HepG2 (cell line): Measurements from ENCODE around the gene INTS7. TPM values are rescaled to one million over a fixed set of nuclear protein-coding genes. Genes with fewer than 3 reads are reported as not detected.
A peak's percentile ranks its signal among the peaks of the same experiment; 100 is the strongest.

Source experiments
- ATF2 ChIP-seq: sonication (generic); formaldehyde crosslinking; IDR thresholded peaks from 2 replicates; pipeline ENCODE4 v1.4.0; 2020; ENCODE audit warnings: missing genetic modification reagents
- ATRX ChIP-seq: sonication (generic); formaldehyde crosslinking; IDR thresholded peaks from 2 replicates; pipeline ENCODE4 v1.4.0; 2020; ENCODE audit warnings: missing genetic modification reagents, borderline replicate concordance
- CEBPB ChIP-seq: IDR thresholded peaks from 2 replicates; pipeline ENCODE4 v1.6.1; 2011; ENCODE audit warnings: low read depth, low read length, improper control_type of control experiment, borderline replicate concordance
- HDAC1 ChIP-seq: sonication (generic); formaldehyde crosslinking; IDR thresholded peaks from 2 replicates; pipeline ENCODE4 v1.5.1; 2020; ENCODE audit warnings: mild to moderate bottlenecking, missing genetic modification reagents
- IKZF5 ChIP-seq: IDR thresholded peaks from 2 replicates; pipeline ENCODE4 v1.6.1; 2018; ENCODE audit warnings: missing genetic modification reagents, mild to moderate bottlenecking, missing compliant biosample characterization
- JARID2 ChIP-seq: sonication (generic); formaldehyde crosslinking; IDR thresholded peaks from 2 replicates; pipeline ENCODE4 v1.8.1; 2023; ENCODE audit warnings: missing genetic modification reagents, inconsistent platforms; ENCODE audit not compliant: insufficient replicate concordance
- KDM2A ChIP-seq: sonication (generic); formaldehyde crosslinking; IDR thresholded peaks from 2 replicates; pipeline ENCODE4 v1.4.0; 2020; ENCODE audit warnings: low read depth, missing genetic modification reagents, borderline replicate concordance
- MEIS1 ChIP-seq: sonication (generic); formaldehyde crosslinking; IDR thresholded peaks from 2 replicates; pipeline ENCODE4 v1.9.0; 2021; ENCODE audit warnings: mild to moderate bottlenecking, missing genetic modification reagents, moderate library complexity, borderline replicate concordance
- MIER3 ChIP-seq: IDR thresholded peaks from 2 replicates; pipeline ENCODE4 v1.6.1; 2016; ENCODE audit warnings: missing compliant biosample characterization, borderline replicate concordance
- NR2F6 ChIP-seq, 2 experiments: IDR thresholded peaks; 2 replicates each; pipeline ENCODE4 v1.6.1; 2016; ENCODE audit warnings: antibody characterized with exemption in 1 of 2, mild to moderate bottlenecking in 1 of 2
- PATZ1 ChIP-seq: sonication (generic); formaldehyde crosslinking; IDR thresholded peaks from 2 replicates; pipeline ENCODE4 v1.4.0; 2020; ENCODE audit warnings: missing genetic modification reagents
- PITX1 ChIP-seq: sonication (generic); formaldehyde crosslinking; IDR thresholded peaks from 2 replicates; pipeline ENCODE4 v1.5.1; 2020; ENCODE audit warnings: mild to moderate bottlenecking, missing genetic modification reagents
- SMAD1 ChIP-seq: sonication (generic); formaldehyde crosslinking; IDR thresholded peaks from 2 replicates; pipeline ENCODE4 v1.4.0; 2020; ENCODE audit warnings: missing genetic modification reagents, low read depth, mild to moderate bottlenecking, borderline replicate concordance
- THAP8 ChIP-seq: sonication (generic); formaldehyde crosslinking; IDR thresholded peaks from 2 replicates; pipeline ENCODE4 v1.5.1; 2020; ENCODE audit warnings: missing genetic modification reagents, mild to moderate bottlenecking, borderline replicate concordance
- ZNF350 ChIP-seq: sonication (generic); formaldehyde crosslinking; IDR thresholded peaks from 2 replicates; pipeline ENCODE4 v1.4.0; 2020; ENCODE audit warnings: mild to moderate bottlenecking, low read depth, missing genetic modification reagents, borderline replicate concordance
- ZNF614 ChIP-seq: IDR thresholded peaks from 2 replicates; pipeline ENCODE4 v1.6.1; 2018; ENCODE audit warnings: missing biosample characterization, missing genetic modification reagents, inconsistent platforms, borderline replicate concordance
- ZNF788 ChIP-seq: sonication (generic); formaldehyde crosslinking; IDR thresholded peaks from 2 replicates; pipeline ENCODE4 v1.5.0; 2020; ENCODE audit warnings: mild to moderate bottlenecking, missing genetic modification reagents, borderline replicate concordance
- polyA plus RNA-seq, 8 experiments: library from polyadenylated mRNA; depleted of rRNA in 3 of 8; stranded (reverse) in 7 of 8; unstranded in 1 of 8; fragments of >200 nt; fragmentation: Illumina TruSeq in 4 of 8; extraction: Trizol in 4 of 8; gene quantifications; 2 replicates each; pipeline versions ENCODE4 v1.2.1 to v1.2.3, GENCODE V29; 2011 to 2016; ENCODE audit warnings: low read depth in 4 of 8, missing spikeins in 1 of 8, mixed read lengths in 1 of 8; ENCODE audit not compliant: insufficient read depth in 1 of 8
- total RNA-seq, 5 experiments: library from RNA; depleted of rRNA; stranded (reverse); fragments of >200 nt; fragmentation: Illumina TruSeq; extraction: Trizol; gene quantifications; 2 replicates each; pipeline ENCODE4 v1.2.3, GENCODE V29; 2016; ENCODE audit warnings: low read depth in 1 of 5
- TF ChIP-seq, protein P1 (sequence below): sonication (generic); formaldehyde crosslinking; IDR thresholded peaks from 2 replicates; pipeline ENCODE4 v1.5.0; 2020; ENCODE audit warnings: mild to moderate bottlenecking, missing genetic modification reagents, borderline replicate concordance

The INTS7 gene
- total and polyA plus RNA-seq, 2 of the 13 experiments (the other 11 are each of a cell fraction or from before 2014, with no cell fraction given): 18.3 to 22.4 TPM

DNA sequence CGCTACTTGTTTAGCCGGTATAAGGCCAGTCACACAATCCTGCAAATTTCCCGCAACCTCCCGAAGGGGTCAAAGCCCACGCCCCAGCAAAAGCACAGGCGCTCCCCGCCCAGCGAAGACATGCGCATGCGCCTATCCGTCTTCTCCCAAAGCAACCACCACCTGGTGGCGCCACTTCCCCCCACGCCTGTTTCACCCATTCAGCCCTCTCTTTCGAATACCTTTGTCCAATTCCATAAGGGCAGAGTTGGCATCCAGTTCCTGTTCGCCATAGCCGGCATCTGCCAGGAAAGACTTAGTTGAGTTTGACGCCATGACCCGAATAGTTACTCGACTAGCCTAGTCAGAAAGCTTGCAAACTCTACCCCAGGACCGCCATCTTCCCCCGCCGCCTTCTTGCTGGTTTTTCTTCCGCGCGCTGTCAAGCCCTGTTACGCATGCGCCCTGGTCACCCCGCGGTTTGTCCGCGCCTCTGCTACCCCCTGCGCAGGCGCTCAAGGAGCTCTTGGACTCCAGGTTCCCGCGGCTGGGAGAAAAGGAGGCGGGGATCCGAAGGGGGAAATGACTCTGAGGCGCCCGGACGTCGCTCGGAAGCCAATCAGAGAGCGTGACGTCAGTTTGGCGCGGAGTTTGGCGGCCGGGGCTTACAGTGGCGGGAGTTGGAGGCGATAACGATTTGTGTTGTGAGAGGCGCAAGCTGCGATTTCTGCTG, at the start of gene INTS7, which contains the start of gene DTL (continued):
- TF ChIP-seq MIER3 (CRISPR knock-in tag) (peak; percentile 64), NR2F6 (IDR thresholded peaks at IDR 0.05) (peak; percentile 46; the same call in 1 of the 2 replicates), NR2F6 (CRISPR knock-in tag; IDR thresholded peaks at IDR 0.05) (peak; percentile 77), THAP8 (0 out of 2 replicates have a peak, but pooled peaks have one; percentile 63), ZNF788 (peak; percentile 70; the same call in 1 of the 2 replicates), HDAC1 (CRISPR knock-in tag) (peak; percentile 98), ATF2 (CRISPR knock-in tag) (peak; percentile 60; the same call in 1 of the 2 replicates), ZNF350 (CRISPR knock-in tag) (peak; percentile 86; the same call in 1 of the 2 replicates), PITX1 (CRISPR knock-in tag) (no peak), PATZ1 (CRISPR knock-in tag) (peak; percentile 81), ATRX (no peak), MEIS1 (CRISPR knock-in tag) (0 out of 2 replicates have a peak, but pooled peaks have one; percentile 39), JARID2 (CRISPR knock-in tag) (no peak), CEBPB (no peak), SMAD1 (CRISPR knock-in tag) (peak; percentile 69; the same call in 1 of the 2 replicates), KDM2A (peak; percentile 32), ZNF614 (peak; percentile 43; the same call in 1 of the 2 replicates), IKZF5 (peak; percentile 69)
- TF ChIP-seq, protein P1, sequence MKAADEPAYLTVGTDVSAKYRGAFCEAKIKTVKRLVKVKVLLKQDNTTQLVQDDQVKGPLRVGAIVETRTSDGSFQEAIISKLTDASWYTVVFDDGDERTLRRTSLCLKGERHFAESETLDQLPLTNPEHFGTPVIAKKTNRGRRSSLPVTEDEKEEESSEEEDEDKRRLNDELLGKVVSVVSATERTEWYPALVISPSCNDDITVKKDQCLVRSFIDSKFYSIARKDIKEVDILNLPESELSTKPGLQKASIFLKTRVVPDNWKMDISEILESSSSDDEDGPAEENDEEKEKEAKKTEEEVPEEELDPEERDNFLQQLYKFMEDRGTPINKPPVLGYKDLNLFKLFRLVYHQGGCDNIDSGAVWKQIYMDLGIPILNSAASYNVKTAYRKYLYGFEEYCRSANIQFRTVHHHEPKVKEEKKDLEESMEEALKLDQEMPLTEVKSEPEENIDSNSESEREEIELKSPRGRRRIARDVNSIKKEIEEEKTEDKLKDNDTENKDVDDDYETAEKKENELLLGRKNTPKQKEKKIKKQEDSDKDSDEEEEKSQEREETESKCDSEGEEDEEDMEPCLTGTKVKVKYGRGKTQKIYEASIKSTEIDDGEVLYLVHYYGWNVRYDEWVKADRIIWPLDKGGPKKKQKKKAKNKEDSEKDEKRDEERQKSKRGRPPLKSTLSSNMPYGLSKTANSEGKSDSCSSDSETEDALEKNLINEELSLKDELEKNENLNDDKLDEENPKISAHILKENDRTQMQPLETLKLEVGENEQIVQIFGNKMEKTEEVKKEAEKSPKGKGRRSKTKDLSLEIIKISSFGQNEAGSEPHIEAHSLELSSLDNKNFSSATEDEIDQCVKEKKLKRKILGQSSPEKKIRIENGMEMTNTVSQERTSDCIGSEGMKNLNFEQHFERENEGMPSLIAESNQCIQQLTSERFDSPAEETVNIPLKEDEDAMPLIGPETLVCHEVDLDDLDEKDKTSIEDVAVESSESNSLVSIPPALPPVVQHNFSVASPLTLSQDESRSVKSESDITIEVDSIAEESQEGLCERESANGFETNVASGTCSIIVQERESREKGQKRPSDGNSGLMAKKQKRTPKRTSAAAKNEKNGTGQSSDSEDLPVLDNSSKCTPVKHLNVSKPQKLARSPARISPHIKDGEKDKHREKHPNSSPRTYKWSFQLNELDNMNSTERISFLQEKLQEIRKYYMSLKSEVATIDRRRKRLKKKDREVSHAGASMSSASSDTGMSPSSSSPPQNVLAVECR (CRISPR knock-in tag): peak; percentile 98
